Endothelial cell of umbilical vein (primary cell): Measurements from ENCODE around the gene AGBL4. TPM values are rescaled to one million over a fixed set of nuclear protein-coding genes. Genes with fewer than 3 reads are reported as not detected.

Experiments
- BruUV-seq: library from RNA; stranded (reverse); fragments of 400-500 nt; replicated peaks from 2 replicates; lab custom pipeline; 2021; lab: Mats Ljungman, UMichigan
- CTCF ChIA-PET: fragments of 300-600, 350-600 bp; sonication (Branson Sonifier 250); formaldehyde crosslinking; loops from one replicate; lab custom pipeline; 2021; ENCODE audit warnings: antibody characterized with exemption, inconsistent platforms; lab: Charles Lee
- POLR2A ChIA-PET: fragments of 300-600, 350-600 bp; sonication (Branson Sonifier 250); formaldehyde crosslinking; loops from one replicate; lab custom pipeline; 2021; ENCODE audit warnings: antibody characterized with exemption, inconsistent platforms; lab: Charles Lee
- DNase-seq: peaks from one replicate; pipeline ENCODE4 v3.0.0-alpha.2; 2011; ENCODE audit warnings: low read depth, low spot score
- FAIRE-seq: peaks from 2 replicates; lab custom pipeline; 2011; peaks lifted over from hg19 to GRCh38; lab: Jason Lieb, UNC
- H2AFZ ChIP-seq: 2 replicates; pipeline ENCODE4 v1.6.0; 2012; ENCODE audit warnings: low read depth, low read length, control low read depth, inconsistent platforms
- H3K27ac ChIP-seq: 2 replicates; pipeline ENCODE4 v1.5.1; 2011; ENCODE audit warnings: low read depth, mild to moderate bottlenecking, control low read depth, low read length, moderate library complexity; ENCODE audit not compliant: insufficient read depth
- H3K27me3 ChIP-seq, 2 experiments: 2 replicates each; pipeline versions ENCODE4 v1.6.0 to v1.6.1; 2011; ENCODE audit warnings: low read length in 2 of 2, mixed read lengths in 1 of 2; ENCODE audit not compliant: control insufficient read depth in 2 of 2, insufficient read depth in 2 of 2
- H3K36me3 ChIP-seq, 2 experiments: 2 replicates in 1 of 2; 3 replicates in 1 of 2; pipeline ENCODE4 v1.5.1; 2011; ENCODE audit warnings: low read length in 2 of 2, mild to moderate bottlenecking in 1 of 2, moderate library complexity in 1 of 2; ENCODE audit not compliant: control insufficient read depth in 2 of 2, insufficient read depth in 2 of 2; ENCODE audit errors: extremely low read depth in 1 of 2
- H3K4me1 ChIP-seq: 3 replicates; pipeline ENCODE4 v1.5.1; 2011; ENCODE audit warnings: mild to moderate bottlenecking, low read length; ENCODE audit not compliant: control insufficient read depth, insufficient read depth; ENCODE audit errors: extremely low read depth
- H3K4me2 ChIP-seq: 2 replicates; pipeline ENCODE4 v1.6.1; 2011; ENCODE audit warnings: low read length, control low read depth, mixed read lengths; ENCODE audit not compliant: insufficient read depth
- H3K4me3 ChIP-seq, 3 experiments: fragments of 200-600 bp in 1 of 3; sonication (generic), shearing (Covaris generic) in 1 of 3; replicated peaks in 1 of 3; 2 replicates each; pipeline ENCODE4 v1.5.1; 2011 to 2016; ENCODE audit warnings: control low read depth in 3 of 3, low read length in 3 of 3, mild to moderate bottlenecking in 2 of 3, inconsistent platforms in 1 of 3, low read depth in 1 of 3, moderate library complexity in 1 of 3; ENCODE audit not compliant: insufficient read depth in 1 of 3
- H3K79me2 ChIP-seq: 2 replicates; pipeline ENCODE4 v1.6.0; 2012; ENCODE audit warnings: low read length, inconsistent platforms; ENCODE audit not compliant: control insufficient read depth, insufficient read depth
- H3K9ac ChIP-seq: replicated peaks from 2 replicates; pipeline ENCODE3; 2011; ENCODE audit warnings: low read length, control low read depth; ENCODE audit not compliant: insufficient read depth; ENCODE audit errors: extremely low read depth
- H3K9me1 ChIP-seq: replicated peaks from 3 replicates; pipeline ENCODE4 v1.6.0; 2011; ENCODE audit warnings: mild to moderate bottlenecking, low read length; ENCODE audit not compliant: control insufficient read depth, insufficient read depth; ENCODE audit errors: extremely low read depth
- H3K9me3 ChIP-seq: replicated peaks from 2 replicates; pipeline ENCODE4 v1.5.1; 2012; ENCODE audit warnings: low read length, inconsistent platforms; ENCODE audit not compliant: control insufficient read depth, insufficient read depth
- H4K20me1 ChIP-seq: replicated peaks from 2 replicates; pipeline ENCODE3; 2011; ENCODE audit warnings: mild to moderate bottlenecking, low read length; ENCODE audit not compliant: control insufficient read depth, insufficient read depth; ENCODE audit errors: extremely low read depth
- CTCF ChIP-seq, 2 donors: IDR thresholded peaks; 1 replicate in 1 of 2; 2 replicates in 1 of 2; pipeline ENCODE4 v1.5.1; 2011; ENCODE audit warnings: low read length in 2 of 2, mild to moderate bottlenecking in 2 of 2, moderate library complexity in 2 of 2, control low read depth in 1 of 2, inconsistent platforms in 1 of 2, low read depth in 1 of 2; ENCODE audit not compliant: insufficient read depth in 1 of 2; ENCODE audit errors: extremely low read depth in 1 of 2
- EZH2 ChIP-seq: IDR thresholded peaks from 2 replicates; pipeline ENCODE4 v1.6.1; 2012; ENCODE audit warnings: borderline replicate concordance, low read depth, mild to moderate bottlenecking, moderate library complexity, low read length, inconsistent platforms; ENCODE audit not compliant: severe bottlenecking
- FOS ChIP-seq: IDR thresholded peaks from 2 replicates; pipeline ENCODE4 v1.6.1; 2011; ENCODE audit warnings: mild to moderate bottlenecking, low read length, moderate library complexity, borderline replicate concordance; ENCODE audit not compliant: insufficient read depth
- GATA2 ChIP-seq: IDR thresholded peaks from 2 replicates; pipeline ENCODE4 v1.7.0; 2011; ENCODE audit warnings: low read depth, mild to moderate bottlenecking, moderate library complexity, mixed read lengths, low read length; ENCODE audit not compliant: insufficient read length, insufficient read depth
- JUN ChIP-seq: IDR thresholded peaks from 2 replicates; pipeline ENCODE4 v1.6.1; 2011; ENCODE audit warnings: borderline replicate concordance, low read depth; ENCODE audit not compliant: insufficient read length, insufficient read depth
- MAX ChIP-seq: IDR thresholded peaks from 2 replicates; pipeline ENCODE4 v1.6.1; 2011; ENCODE audit not compliant: insufficient read depth, insufficient read length
- MYC ChIP-seq: IDR thresholded peaks from one replicate; pipeline ENCODE4 v1.6.1; 2011; ENCODE audit warnings: mild to moderate bottlenecking, low read depth, low read length
- POLR2A ChIP-seq: IDR thresholded peaks from 2 replicates; pipeline ENCODE4 v1.6.1; 2012; ENCODE audit warnings: low read depth, mild to moderate bottlenecking, control low read depth, low read length
- POLR2AphosphoS5 ChIP-seq: IDR thresholded peaks from 2 replicates; pipeline ENCODE4 v1.6.1; 2012; ENCODE audit warnings: low read depth, mild to moderate bottlenecking, control low read depth, low read length, moderate library complexity; ENCODE audit not compliant: insufficient read depth
- dilution Hi-C: fragments of 300-500 bp; cut with MboI; formaldehyde crosslinking; loops from one replicate; pipeline ENCODE4 v1.15.0; 2019; ENCODE audit warnings: low sequenced_read_pairs; ENCODE audit not compliant: extremely low pct_ligation_motif_present
- intact Hi-C: fragments of 100-400 bp; cut with micrococcal nuclease; formaldehyde crosslinking; loops from one replicate; pipeline ENCODE4 v1.10.0; 2022
- polyA plus RNA-seq, 4 experiments: library from polyadenylated mRNA; depleted of rRNA in 3 of 4; stranded (reverse) in 3 of 4; unstranded in 1 of 4; fragments of >200 nt; gene quantifications; 2 replicates each; pipeline versions ENCODE4 v1.2.1 to v1.2.3, GENCODE V29; 2011 to 2012; ENCODE audit warnings: missing spikeins in 1 of 4
- total RNA-seq: library from RNA; stranded (reverse); gene quantifications from 2 replicates; pipeline ENCODE4 v1.2.3, GENCODE V29; 2021

The AGBL4 gene
- total and polyA plus RNA-seq, 2 donors (not counting 3 experiments of a cell fraction or from before 2014, with no cell fraction given), result not detected

GRCh38 chr1:48674641-48675040 lies 1349.1 kb downstream of the AGBL4 start:
- no peaks in the 10 kb centered on the region for H3K9me3 ChIP-seq
- DNase-seq, result no peak
- no peak overlapping the region for H3K9ac ChIP-seq
- POLR2A ChIA-PET, result no interaction called here
- no peak overlapping the region for H3K4me2 ChIP-seq
- FAIRE-seq, result no peak
- H3K4me3 ChIP-seq, result no peak overlapping the region
- H3K79me2 ChIP-seq, result no peaks in the 10 kb centered on the region
- no peaks in the 10 kb centered on the region for H3K36me3 ChIP-seq
- H3K9me1 ChIP-seq, result no peaks in the 10 kb centered on the region
- dilution Hi-C loops (no loop called here), intact Hi-C loops (no loop called here)
- BruUV-seq, result no TSS peak
- H4K20me1 ChIP-seq, result no peaks in the 10 kb centered on the region
- H2AFZ ChIP-seq, result no peak overlapping the region
- no peaks in the 10 kb centered on the region for H3K27me3 ChIP-seq
- TF ChIP-seq CTCF (IDR thresholded peaks at IDR 0.05; ENCODE audit: extremely low read depth in 1 of 2, insufficient read depth in 1 of 2, low read depth in 1 of 2, low read length in 2 of 2) (no peak), POLR2A (no peak), JUN (no peak), GATA2 (no peak), MAX (no peak), POLR2AphosphoS5 (no peak), EZH2 (no peak), MYC (no peak), FOS (no peak)
- CTCF ChIA-PET, result no interaction called here
- no peak overlapping the region for H3K27ac ChIP-seq
- no peaks in the 10 kb centered on the region for H3K4me1 ChIP-seq
